GM12873 (cell line): ENCODE data around the gene GCNA.

Source experiments
- CTCF ChIP-seq: IDR thresholded peaks from 2 replicates; pipeline ENCODE4 v1.5.1; 2012; ENCODE audit warnings: low read depth, mild to moderate bottlenecking, moderate library complexity, low read length, control low read depth; ENCODE audit not compliant: insufficient read depth; ENCODE audit errors: missing control alignments

The GCNA gene

GRCh38 chrX:71636438-71637252, 58.4 kb downstream of the GCNA start:
- no peak for TF ChIP-seq CTCF

- no peak for TF ChIP-seq CTCF
Observed at GRCh38 chrX:71637253-71637618, 59.0 kb downstream of the GCNA start.

- TF ChIP-seq CTCF: no peak
Observed at GRCh38 chrX:71637848-71638247, 59.6 kb downstream of the GCNA start.

- TF ChIP-seq CTCF: no peak
Observed at GRCh38 chrX:71638409-71638808, 60.2 kb downstream of the GCNA start.

GRCh38 chrX:71640002-71640401, 61.8 kb downstream of the GCNA start:
- TF ChIP-seq CTCF: no peak

- TF ChIP-seq CTCF: peak; percentile 60
Observed at GRCh38 chrX:71650333-71650969, 72.2 kb downstream of the GCNA start.

- peak; percentile 76 for TF ChIP-seq CTCF
Observed at GRCh38 chrX:71652405-71652804, 74.2 kb downstream of the GCNA start.
